Choroid plexus epithelial cell (primary cell): Measurements from ENCODE around the gene FAM3B.

ENCODE experiments used
- DNase-seq: peaks from one replicate; pipeline ENCODE4 v3.0.0-alpha.2; 2010; ENCODE audit warnings: low read depth
- H3K4me3 ChIP-seq: 2 replicates; pipeline ENCODE4 v1.5.1; 2011; ENCODE audit warnings: low read depth, mild to moderate bottlenecking, control low read depth, low read length, moderate library complexity
- TF ChIP-seq, protein P1 (sequence below): conservative IDR thresholded peaks from 2 replicates; pipeline ENCODE4 v1.5.1; 2011; ENCODE audit warnings: low read depth, mild to moderate bottlenecking, control low read depth, inconsistent platforms, low read length, moderate library complexity

FAM3B gene

GRCh38 chr21:41318218-41318617 is 1.6 kb downstream of the FAM3B start:
- DNase-seq, result no peak
- H3K4me3 ChIP-seq, result no peak overlapping the region
- TF ChIP-seq, protein P1, sequence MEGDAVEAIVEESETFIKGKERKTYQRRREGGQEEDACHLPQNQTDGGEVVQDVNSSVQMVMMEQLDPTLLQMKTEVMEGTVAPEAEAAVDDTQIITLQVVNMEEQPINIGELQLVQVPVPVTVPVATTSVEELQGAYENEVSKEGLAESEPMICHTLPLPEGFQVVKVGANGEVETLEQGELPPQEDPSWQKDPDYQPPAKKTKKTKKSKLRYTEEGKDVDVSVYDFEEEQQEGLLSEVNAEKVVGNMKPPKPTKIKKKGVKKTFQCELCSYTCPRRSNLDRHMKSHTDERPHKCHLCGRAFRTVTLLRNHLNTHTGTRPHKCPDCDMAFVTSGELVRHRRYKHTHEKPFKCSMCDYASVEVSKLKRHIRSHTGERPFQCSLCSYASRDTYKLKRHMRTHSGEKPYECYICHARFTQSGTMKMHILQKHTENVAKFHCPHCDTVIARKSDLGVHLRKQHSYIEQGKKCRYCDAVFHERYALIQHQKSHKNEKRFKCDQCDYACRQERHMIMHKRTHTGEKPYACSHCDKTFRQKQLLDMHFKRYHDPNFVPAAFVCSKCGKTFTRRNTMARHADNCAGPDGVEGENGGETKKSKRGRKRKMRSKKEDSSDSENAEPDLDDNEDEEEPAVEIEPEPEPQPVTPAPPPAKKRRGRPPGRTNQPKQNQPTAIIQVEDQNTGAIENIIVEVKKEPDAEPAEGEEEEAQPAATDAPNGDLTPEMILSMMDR, result no peak

DNA sequence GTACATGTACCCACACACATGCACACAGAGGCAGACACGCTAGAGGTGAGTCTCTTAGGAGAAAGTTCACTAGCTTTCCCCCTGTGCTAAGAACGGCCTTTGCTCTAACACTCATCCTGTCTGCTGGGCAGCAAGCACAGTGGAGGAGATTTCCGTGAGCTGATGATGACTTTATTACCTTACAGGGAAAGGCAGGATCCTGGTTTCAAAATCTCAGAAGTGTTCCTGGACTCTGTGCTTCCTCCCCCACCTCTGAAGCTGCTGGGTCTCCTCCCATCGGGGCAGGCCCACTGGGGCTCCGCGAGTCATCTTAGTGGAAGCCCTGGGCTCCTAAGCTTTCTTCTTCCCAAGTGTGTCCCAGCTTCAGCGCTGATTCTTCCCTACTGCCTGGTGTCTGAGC is 2.7 kb downstream of the FAM3B start:
- TF ChIP-seq, protein P1, result no peak
- no peak overlapping the region for H3K4me3 ChIP-seq
- DNase-seq, result no peak

DNA sequence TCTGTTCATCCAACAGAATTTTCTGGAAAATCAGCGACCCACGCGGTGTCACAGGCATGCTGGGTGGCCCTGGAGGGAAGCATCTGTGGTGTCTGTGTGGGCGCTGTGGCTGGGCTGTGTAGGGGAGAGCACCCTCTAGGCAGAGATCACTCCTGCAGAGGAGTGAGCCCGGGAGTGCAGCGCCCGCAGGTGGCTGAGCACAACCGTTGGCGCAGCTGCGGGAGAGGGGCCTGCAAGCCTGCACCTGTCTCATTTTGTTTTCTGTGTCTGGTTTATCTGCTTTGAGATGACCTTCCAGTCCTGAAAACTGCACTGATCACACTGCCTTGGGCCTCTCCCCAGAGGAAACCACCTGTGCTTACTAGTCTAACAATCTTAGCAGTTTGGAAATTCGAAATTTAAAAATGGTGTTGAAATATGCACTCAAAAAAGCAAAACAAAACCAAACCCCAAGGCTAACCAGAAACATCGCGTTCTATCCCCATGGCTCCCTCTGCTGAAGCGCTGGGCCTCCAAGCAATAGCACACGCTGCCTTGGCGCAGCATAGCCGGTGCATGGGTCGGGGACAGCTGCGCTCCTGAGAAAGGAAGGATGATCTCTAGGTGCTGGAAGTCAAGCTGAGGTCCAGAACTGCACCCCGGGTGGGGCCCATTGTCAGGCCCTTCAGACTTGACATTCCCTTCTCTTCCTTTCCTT is 4.8 kb downstream of the FAM3B start:
- no peak overlapping the region for H3K4me3 ChIP-seq
- TF ChIP-seq, protein P1, result no peak
- no peak for DNase-seq

DNA sequence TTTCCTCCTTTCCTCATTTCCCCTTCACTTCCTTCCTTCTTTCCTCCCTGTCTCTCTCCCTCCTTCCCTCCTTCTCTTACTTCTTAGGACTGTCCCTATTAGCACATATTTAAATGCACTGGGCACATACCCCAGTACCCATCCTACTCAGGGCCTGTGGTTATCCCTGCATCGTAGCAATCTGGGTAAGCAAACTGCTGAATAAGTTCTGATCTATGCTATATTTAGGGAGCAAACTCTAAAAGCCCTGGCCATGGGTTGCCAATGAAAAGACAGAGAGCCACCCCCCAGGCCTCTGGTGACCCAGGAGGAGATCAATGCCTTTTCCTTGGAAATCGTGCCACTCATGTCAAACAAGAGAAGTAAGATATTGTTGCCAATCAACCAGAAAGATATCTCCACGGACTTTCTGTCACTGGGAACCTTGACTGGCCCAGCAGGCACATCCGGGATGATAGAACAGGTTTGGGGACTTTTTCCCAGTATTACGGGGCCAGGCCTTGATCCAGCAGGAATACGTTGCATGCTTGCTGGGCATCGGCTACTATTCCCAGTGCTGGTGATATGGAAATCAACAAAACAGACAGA is 5.4 kb downstream of the FAM3B start:
- no peak overlapping the region for H3K4me3 ChIP-seq
- no peak for DNase-seq
- TF ChIP-seq, protein P1, result no peak

DNA sequence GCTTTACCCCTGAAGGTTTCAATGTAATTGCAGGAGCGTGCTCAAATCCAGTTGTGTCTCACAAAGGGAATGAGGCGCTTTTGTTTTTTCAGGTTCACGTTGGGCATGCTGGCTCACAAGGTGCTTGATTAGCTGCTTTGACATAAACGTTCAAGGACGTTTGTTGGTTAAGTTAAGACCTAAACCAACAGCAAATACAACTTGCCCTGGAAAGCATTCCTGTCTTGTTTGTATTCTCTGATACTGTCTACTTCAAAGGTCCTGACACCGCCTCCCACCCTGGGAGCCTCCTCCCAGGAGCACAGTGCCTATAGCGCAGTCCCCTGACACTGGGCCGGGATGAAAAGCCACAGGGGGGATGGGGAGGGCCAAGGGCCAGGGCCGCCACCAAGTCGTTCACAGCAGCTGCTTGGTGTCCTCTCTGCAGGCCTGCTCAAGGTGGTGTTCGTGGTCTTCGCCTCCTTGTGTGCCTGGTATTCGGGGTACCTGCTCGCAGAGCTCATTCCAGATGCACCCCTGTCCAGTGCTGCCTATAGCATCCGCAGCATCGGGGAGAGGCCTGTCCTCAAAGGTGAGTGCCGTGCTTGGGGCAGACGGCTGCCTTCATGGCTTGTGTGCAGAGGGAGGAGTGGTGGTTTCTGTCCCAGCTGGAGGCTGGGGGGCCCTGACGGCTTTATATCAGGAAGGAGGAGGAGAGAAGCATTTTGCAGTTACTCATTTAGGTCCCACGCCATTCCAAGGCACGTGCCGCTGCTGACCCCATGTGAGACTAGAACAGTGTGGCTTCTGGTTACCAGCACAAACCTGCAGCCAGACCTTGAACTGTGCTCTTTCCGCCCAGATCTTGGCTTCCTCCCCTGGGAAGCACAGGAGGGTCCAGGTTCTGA is 6.1 kb downstream of the FAM3B start:
- DNase-seq, result no peak
- H3K4me3 ChIP-seq, result no peak overlapping the region
- TF ChIP-seq, protein P1, result no peak

DNA sequence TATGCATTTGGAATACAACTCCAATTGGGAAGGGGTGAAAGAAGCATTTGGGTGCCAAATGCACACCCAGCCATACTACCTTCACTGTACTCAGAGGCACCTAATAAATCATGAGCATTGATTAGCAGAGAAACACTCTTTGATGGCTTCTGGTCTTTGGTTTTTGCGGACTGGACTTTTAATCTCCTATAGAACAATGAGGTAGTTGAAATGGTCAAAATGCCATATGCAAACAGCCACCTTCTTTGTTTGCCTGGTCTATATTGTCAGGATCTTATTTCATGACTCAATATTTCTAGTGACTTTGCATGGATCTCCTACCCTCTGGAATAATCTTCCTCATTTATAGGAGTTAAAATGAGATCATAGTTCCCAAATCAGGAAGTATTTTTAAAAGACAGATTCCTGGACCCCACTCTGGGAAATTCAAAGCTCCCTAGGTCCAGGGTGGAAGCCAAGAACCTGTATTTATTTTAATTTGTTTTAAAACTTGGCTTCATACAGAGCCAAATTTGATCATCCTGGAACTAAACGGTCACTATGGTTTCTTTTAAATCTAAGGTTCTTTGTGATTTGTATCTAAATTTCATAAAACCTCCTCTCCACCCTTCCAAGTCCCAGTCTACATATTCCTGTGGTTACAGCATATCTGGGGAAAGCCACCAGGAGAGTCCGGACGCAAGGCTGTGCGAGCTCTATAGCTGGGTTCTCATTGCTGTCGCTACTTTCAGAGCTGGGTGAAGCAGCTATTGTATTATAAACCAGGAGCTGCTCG is 8.7 kb downstream of the FAM3B start:
- TF ChIP-seq, protein P1, result no peak
- no peak for DNase-seq
- no peak overlapping the region for H3K4me3 ChIP-seq
